HT1080 (cell line): ENCODE results near the gene ZNF274. TPM values are rescaled to one million over a fixed set of nuclear protein-coding genes. Genes with fewer than 3 reads are reported as not detected.
"Not testable (repeated sequence)": the region's sequence is repeated elsewhere in the genome, so short reads cannot be mapped to it uniquely, and the experiment has no call there.

Experiments
- DNase-seq: peaks from one replicate; pipeline ENCODE4 v3.0.0-alpha.2; 2015; ENCODE audit warnings: low read depth
- polyA plus RNA-seq, 2 experiments: library from polyadenylated mRNA; depleted of rRNA; stranded (reverse); fragments of >200 nt; gene quantifications; 2 replicates each; pipeline ENCODE4 v1.2.3, GENCODE V29; 2015
- total RNA-seq: library from RNA; depleted of rRNA; stranded (reverse); fragments of >200 nt; shearing (Covaris generic); gene quantifications from 2 replicates; pipeline ENCODE4 v1.2.3, GENCODE V29; 2014; rRNA removed

Gene ZNF274
- total RNA-seq = 27.6 and 28.4 TPM in 2 replicates
- 14.2 and 16.8 TPM in 2 replicates for polyA plus RNA-seq (2015; cell fraction: cytosol; rRNA removed)
- 48.1 and 54.1 TPM in 2 replicates for polyA plus RNA-seq (2015; cell fraction: nucleus; rRNA removed)

- peak; percentile 90 for DNase-seq
These were observed at the start of gene ZNF274 for GRCh38 chr19:58182989-58183816. ZNF274 (plus strand) TSS chr19:58183061; CDS start chr19:58183966, 905 bp downstream.

- DNase-seq = no peak
These were observed 48.6 kb upstream of the ZNF274 start for GRCh38 chr19:58134244-58134643.

- no peak for DNase-seq
These were observed 37.0 kb upstream of the ZNF274 start for GRCh38 chr19:58145849-58146248.

- not testable (repeated sequence) for DNase-seq
These were observed 35.4 kb upstream of the ZNF274 start for GRCh38 chr19:58147475-58147874.

- peak; percentile 75 for DNase-seq
These were observed 32.4 kb upstream of the ZNF274 start, which contains the start of gene ZNF329 for GRCh38 chr19:58150328-58150921. ZNF329 (minus strand) TSS chr19:58150789; CDS start chr19:58129503, 21,286 bp downstream.

- no peak for DNase-seq
These were observed 29.5 kb upstream of the ZNF274 start for GRCh38 chr19:58153386-58153785.

- DNase-seq = no peak
These were observed 28.6 kb upstream of the ZNF274 start for GRCh38 chr19:58154287-58154678.

- peak; percentile 85 for DNase-seq
These were observed 27.9 kb upstream of the ZNF274 start for GRCh38 chr19:58154679-58155648.

- DNase-seq = no peak
These were observed 25.7 kb upstream of the ZNF274 start for GRCh38 chr19:58157045-58157728.

- DNase-seq = no peak
These were observed 16.6 kb upstream of the ZNF274 start for GRCh38 chr19:58166268-58166667.

GRCh38 chr19:58166708-58167280 lies 16.1 kb upstream of the ZNF274 start:
- no peak for DNase-seq

- DNase-seq = peak; percentile 64
These were observed 12.0 kb upstream of the ZNF274 start for GRCh38 chr19:58170860-58171259.

GRCh38 chr19:58181902-58182576 lies 822 bp upstream of the ZNF274 start:
- DNase-seq = peak; percentile 57

- no peak for DNase-seq
These were observed 278 bp upstream of the ZNF274 start for GRCh38 chr19:58182577-58182988.

- DNase-seq = no peak
These were observed 955 bp downstream of the ZNF274 start for GRCh38 chr19:58183817-58184215.

- peak; percentile 55 for DNase-seq
These were observed 14.2 kb downstream of the ZNF274 start for GRCh38 chr19:58196901-58197616.

- DNase-seq = no peak
These were observed 21.1 kb downstream of the ZNF274 start for GRCh38 chr19:58203814-58204475.

- DNase-seq = no peak
These were observed 21.7 kb downstream of the ZNF274 start for GRCh38 chr19:58204566-58204965.
